SK-N-SH (cell line): ENCODE measurements around the gene ASIP. TPM values are rescaled to one million over a fixed set of nuclear protein-coding genes. Genes with fewer than 3 reads are reported as not detected.

Experiments used
- CTCF ChIA-PET: fragments of 300-600, 350-600 bp; formaldehyde crosslinking; extraction: SDS; loops from one replicate; lab custom pipeline; 2021; lab: Yijun Ruan, JAX
- POLR2A ChIA-PET: fragments of 350-600 bp; sonication (Branson Sonifier 250); formaldehyde crosslinking; extraction: SDS; loops from one replicate; lab custom pipeline; 2020; ENCODE audit warnings: antibody characterized with exemption, inconsistent platforms; lab: Yijun Ruan, JAX
- DNase-seq: peaks from one replicate; pipeline ENCODE4 v3.0.0; 2012
- H2AFZ ChIP-seq: fragments of 200-600 bp; sonication (generic); 2 replicates; pipeline ENCODE4 v1.8.1; 2016; ENCODE audit warnings: antibody characterized with exemption, mild to moderate bottlenecking, low read depth
- H3F3A ChIP-seq: fragments of 200-600 bp; sonication (generic); replicated peaks from 2 replicates; pipeline ENCODE3; 2016; ENCODE audit warnings: antibody characterized with exemption, mild to moderate bottlenecking; ENCODE audit not compliant: insufficient read depth
- H3K27ac ChIP-seq, 2 experiments: fragments of 200-500 bp in 1 of 2; fragments of 200-600 bp in 1 of 2; sonication (Bioruptor generic) in 1 of 2; sonication (generic), shearing (Covaris generic) in 1 of 2; 2 replicates each; pipeline versions ENCODE4 v1.5.1 to v1.6.1; 2014 to 2016; ENCODE audit warnings: low read depth in 2 of 2, inconsistent platforms in 1 of 2, low read length in 1 of 2, mild to moderate bottlenecking in 1 of 2, mixed read lengths in 1 of 2
- H3K27me3 ChIP-seq: fragments of 200-600 bp; sonication (generic), shearing (Covaris generic); 2 replicates; pipeline ENCODE4 v1.6.1; 2016; ENCODE audit warnings: mixed run types; ENCODE audit not compliant: insufficient read depth
- H3K36me3 ChIP-seq, 2 experiments: fragments of 200-500 bp in 1 of 2; fragments of 200-600 bp in 1 of 2; sonication (Bioruptor generic) in 1 of 2; sonication (generic) in 1 of 2; replicated peaks in 1 of 2; 2 replicates each; pipeline versions ENCODE3 to v1.5.1; 2014 to 2016; ENCODE audit warnings: low read length in 1 of 2, mild to moderate bottlenecking in 1 of 2; ENCODE audit not compliant: insufficient read depth in 2 of 2, control insufficient read depth in 1 of 2
- H3K4me1 ChIP-seq, 2 experiments: fragments of 200-500 bp in 1 of 2; fragments of 200-600 bp in 1 of 2; sonication (Bioruptor generic) in 1 of 2; sonication (generic), shearing (Covaris generic) in 1 of 2; 2 replicates each; pipeline versions ENCODE4 v1.5.1 to v1.6.1; 2014 to 2016; ENCODE audit warnings: low read depth in 1 of 2, low read length in 1 of 2, mixed run types in 1 of 2; ENCODE audit not compliant: insufficient read depth in 2 of 2, control insufficient read depth in 1 of 2
- H3K4me2 ChIP-seq: fragments of 200-600 bp; sonication (generic), shearing (Covaris generic); 2 replicates; pipeline ENCODE4 v1.6.1; 2017; ENCODE audit warnings: mixed run types
- H3K4me3 ChIP-seq, 2 experiments: fragments of 200-500 bp in 1 of 2; fragments of 200-600 bp in 1 of 2; sonication (Bioruptor generic) in 1 of 2; sonication (generic), shearing (Covaris generic) in 1 of 2; 2 replicates each; pipeline versions ENCODE4 v1.5.1 to v1.8.1; 2014 to 2016; ENCODE audit warnings: low read depth in 2 of 2, inconsistent platforms in 1 of 2, low read length in 1 of 2, mild to moderate bottlenecking in 1 of 2, mixed read lengths in 1 of 2, moderate library complexity in 1 of 2
- H3K79me2 ChIP-seq: fragments of 200-600 bp; sonication (generic); 2 replicates; pipeline ENCODE4 v1.8.1; 2017; ENCODE audit warnings: mild to moderate bottlenecking; ENCODE audit not compliant: insufficient read depth
- H3K9ac ChIP-seq: fragments of 200-600 bp; sonication (generic); 2 replicates; pipeline ENCODE4 v1.6.1; 2017; ENCODE audit warnings: mixed run types
- H3K9me2 ChIP-seq: fragments of 200-600 bp; sonication (generic); 2 replicates; pipeline ENCODE4 v1.6.1; 2017; ENCODE audit warnings: mixed run types
- H3K9me3 ChIP-seq: fragments of 200-600 bp; sonication (generic); 2 replicates; pipeline ENCODE4 v1.6.1; 2017; ENCODE audit warnings: mixed run types, mild to moderate bottlenecking, moderate library complexity
- H4K20me1 ChIP-seq: fragments of 200-600 bp; sonication (generic); 2 replicates; pipeline ENCODE4 v1.6.1; 2017; ENCODE audit warnings: mild to moderate bottlenecking, mixed run types; ENCODE audit not compliant: insufficient read depth
- CTCF ChIP-seq: fragments of 200-600 bp; sonication (generic); IDR thresholded peaks from 2 replicates; pipeline ENCODE4 v1.6.1; 2017; ENCODE audit warnings: antibody characterized with exemption, mild to moderate bottlenecking, moderate library complexity
- ELF1 ChIP-seq: IDR thresholded peaks from 2 replicates; pipeline ENCODE4 v1.4.0; 2012
- EP300 ChIP-seq, 2 experiments: IDR thresholded peaks; 2 replicates each; pipeline versions ENCODE4 v1.4.0 to v1.6.1; 2012; ENCODE audit warnings: borderline replicate concordance in 1 of 2, low read depth in 1 of 2, low read length in 1 of 2
- FOSL2 ChIP-seq: IDR thresholded peaks from 2 replicates; pipeline ENCODE4 v1.4.0; 2012; ENCODE audit warnings: low read depth, mild to moderate bottlenecking, moderate library complexity, borderline replicate concordance
- FOXJ3 ChIP-seq: sonication (generic); formaldehyde crosslinking; IDR thresholded peaks from 2 replicates; pipeline ENCODE4 v1.5.1; 2020; ENCODE audit warnings: mild to moderate bottlenecking, missing genetic modification reagents
- GATA2 ChIP-seq: sonication (generic); formaldehyde crosslinking; IDR thresholded peaks from 2 replicates; pipeline ENCODE4 v1.5.0; 2020; ENCODE audit warnings: mild to moderate bottlenecking, missing genetic modification reagents
- JUND ChIP-seq: IDR thresholded peaks from 2 replicates; pipeline ENCODE4 v1.4.0; 2012
- MEF2A ChIP-seq: IDR thresholded peaks from 2 replicates; pipeline ENCODE4 v1.4.0; 2012; ENCODE audit warnings: low read depth, borderline replicate concordance
- NFIC ChIP-seq: IDR thresholded peaks from 2 replicates; pipeline ENCODE4 v1.4.0; 2012; ENCODE audit warnings: borderline replicate concordance
- NRF1 ChIP-seq: IDR thresholded peaks from 2 replicates; pipeline ENCODE4 v1.6.1; 2012; ENCODE audit warnings: low read depth, mild to moderate bottlenecking, low read length
- PBX3 ChIP-seq: IDR thresholded peaks from 2 replicates; pipeline ENCODE4; 2012
- POLR2AphosphoS5 ChIP-seq: IDR thresholded peaks from 2 replicates; pipeline ENCODE4 v1.6.1; 2012; ENCODE audit warnings: low read depth, low read length
- REST ChIP-seq: IDR thresholded peaks from 2 replicates; pipeline ENCODE4 v1.6.1; 2012; ENCODE audit warnings: mild to moderate bottlenecking, low read depth, low read length, moderate library complexity
- USF2 ChIP-seq: fragments of 150-350 bp; IDR thresholded peaks from 2 replicates; pipeline ENCODE4 v1.6.1; 2017; ENCODE audit warnings: antibody characterized with exemption, low read length, low read depth, borderline replicate concordance
- YY1 ChIP-seq: IDR thresholded peaks from 2 replicates; pipeline ENCODE4 v1.4.0; 2012; ENCODE audit warnings: low read depth, mild to moderate bottlenecking
- WGBS: methylation state at CpG from one replicate; pipeline ENCODE4 v1.1.6; 2017; ENCODE audit warnings: low lambda C conversion rate; 5-methylcytosine and 5-hydroxymethylcytosine counted together
- polyA plus RNA-seq, 3 experiments: library from polyadenylated mRNA; depleted of rRNA; stranded (reverse); fragments of >200 nt; gene quantifications; 2 replicates each; pipeline ENCODE4 v1.2.3, GENCODE V29; 2012

Gene ASIP
- polyA plus RNA-seq, 1 of the 3 experiments (the other 2 are of a cell fraction), result 0.15 TPM

GRCh38 chr20:34216382-34216742 is 24.9 kb upstream of the ASIP start:
- Histone ChIP-seq H3K9me2 (no peaks in the 10 kb centered on the region), H3K4me1 (peaks cover 0 to 3% of the 10 kb centered on the region in 2 experiments; a peak in 3 of 4 replicates), H3K4me2 (peak overlapping the region; percentile 86), H3K36me3 (no peaks in the 10 kb centered on the region), H3K9me3 (peaks cover 9% of the 10 kb centered on the region), H3K79me2 (no peaks in the 10 kb centered on the region), H3K27me3 (no peaks in the 10 kb centered on the region), H3K4me3 (peak overlapping the region; percentile 54 to 60), H2AFZ (peak overlapping the region; percentile 90), H4K20me1 (no peaks in the 10 kb centered on the region), H3K27ac (peak overlapping the region; percentile 6 to 65; a peak in 3 of 4 replicates), H3F3A (no peaks in the 10 kb centered on the region), H3K9ac (peak overlapping the region; percentile 50; the same call in 1 of the 2 replicates)
- 0 out of 2 replicates have a peak, but pooled peaks have one; percentile 50 for TF ChIP-seq YY1
- no peak for TF ChIP-seq FOXJ3 (CRISPR knock-in tag)
- CTCF ChIA-PET, result interaction anchor here (1.5 to 1.9 kb wide), 3 partner anchors 16 to 96 kb away, joined by 4 to 9 read pairs (median 4); no protein-coding TSS in a partner anchor
- 17% methylated on average over 2 of the region's 2 CpGs for WGBS
- POLR2A ChIA-PET, result no interaction called here
- peak; percentile 53 for DNase-seq

- Histone ChIP-seq H4K20me1 (no peaks in the 10 kb centered on the region), H3K9ac (no peak overlapping the region), H3K4me2 (0 out of 2 replicates have a peak overlapping the region, but pooled peaks have one; percentile 8), H3K4me3 (no peak overlapping the region)
- CTCF ChIA-PET, result interaction anchor here (1.0 kb wide), 1 partner anchor 29 kb away, joined by 3 read pairs; no protein-coding TSS in a partner anchor
- WGBS, result 54% methylated on average over 5 of the region's 5 CpGs
- TF ChIP-seq NRF1 (no peak), ELF1 (no peak), USF2 (no peak), PBX3 (peak; percentile 67), MEF2A (no peak), CTCF (no peak), JUND (peak; percentile 40; the same call in 1 of the 2 replicates), EP300 (IDR thresholded peaks at IDR 0.05; ENCODE audit: borderline replicate concordance in 1 of 2, low read depth in 1 of 2, low read length in 1 of 2) (no peak), REST (no peak), GATA2 (CRISPR knock-in tag) (no peak), NFIC (no peak), FOXJ3 (CRISPR knock-in tag) (no peak), POLR2AphosphoS5 (no peak), FOSL2 (peak; percentile 35; the same call in 1 of the 2 replicates)
- TF ChIP-seq, all 33 proteins: peak for 3
- no peaks in the 10 kb centered on the region for H3K9me2 ChIP-seq
- POLR2A ChIA-PET, result no interaction called here
- H3K27me3 ChIP-seq, result no peaks in the 10 kb centered on the region
- no peaks in the 10 kb centered on the region for H3F3A ChIP-seq
- H3K79me2 ChIP-seq, result no peaks in the 10 kb centered on the region
- peak overlapping the region in 1 of 2 experiments; percentile 37; a peak in 2 of 4 replicates for H3K27ac ChIP-seq
- H3K9me3 ChIP-seq, result no peaks in the 10 kb centered on the region
- H2AFZ ChIP-seq, result peak overlapping the region; percentile 49; the same call in 1 of the 2 replicates
- H3K4me1 ChIP-seq, result peaks cover 0 to 3% of the 10 kb centered on the region in 2 experiments; a peak in 3 of 4 replicates
- DNase-seq, result no peak
- H3K36me3 ChIP-seq, result no peaks in the 10 kb centered on the region
These were observed 20.7 kb upstream of the ASIP start for GRCh38 chr20:34220561-34220960.
